Neural cell (in vitro differentiated cells): Measurements from ENCODE around the gene HMCES. TPM values are rescaled to one million over a fixed set of nuclear protein-coding genes. Genes with fewer than 3 reads are reported as not detected.

Experiments used
- H2AFZ ChIP-seq: fragments of 200-600, 300-800 bp; sonication (generic), shearing (Covaris generic); 2 replicates; pipeline ENCODE4 v1.6.0; 2014; ENCODE audit warnings: low read depth, mild to moderate bottlenecking, antibody characterized with exemption, low read length, moderate library complexity
- H3F3A ChIP-seq: fragments of 200-600 bp; shearing (Covaris generic); 2 replicates; pipeline ENCODE4 v1.6.1; 2016; ENCODE audit warnings: mild to moderate bottlenecking, moderate library complexity, mixed read lengths, antibody characterized with exemption, low read length; ENCODE audit not compliant: insufficient read depth, poor library complexity, severe bottlenecking
- H3K27ac ChIP-seq: fragments of 200-600, 300-800 bp; sonication (generic), shearing (Covaris generic); 2 replicates; pipeline ENCODE4 v1.5.1; 2014; ENCODE audit warnings: mild to moderate bottlenecking, low read length, moderate library complexity
- H3K27me3 ChIP-seq: fragments of 300-800, 200-600 bp; sonication (generic), shearing (Covaris generic); 2 replicates; pipeline ENCODE4 v1.6.0; 2014; ENCODE audit warnings: mild to moderate bottlenecking, low read depth, low read length, moderate library complexity; ENCODE audit not compliant: insufficient read depth
- H3K36me3 ChIP-seq: fragments of 300-800, 200-600 bp; sonication (generic), shearing (Covaris generic); 2 replicates; pipeline ENCODE4 v1.5.1; 2014; ENCODE audit warnings: mild to moderate bottlenecking, antibody characterized with exemption, low read length, moderate library complexity; ENCODE audit not compliant: insufficient read depth
- H3K4me2 ChIP-seq: fragments of 300-800, 200-600 bp; sonication (generic), shearing (Covaris generic); 2 replicates; pipeline ENCODE4 v1.6.0; 2014; ENCODE audit warnings: mild to moderate bottlenecking, low read length
- H3K4me3 ChIP-seq: fragments of 300-800, 200-600 bp; sonication (generic), shearing (Covaris generic); 2 replicates; pipeline ENCODE4 v1.5.1; 2014; ENCODE audit warnings: mild to moderate bottlenecking, low read length, moderate library complexity
- H3K79me2 ChIP-seq: fragments of 200-600 bp; shearing (Covaris generic); replicated peaks from 2 replicates; pipeline ENCODE4 v1.6.0; 2014; ENCODE audit warnings: mild to moderate bottlenecking, low read length, moderate library complexity; ENCODE audit not compliant: insufficient read depth
- H3K9ac ChIP-seq: fragments of 300-800, 200-600 bp; sonication (generic), shearing (Covaris generic); 2 replicates; pipeline ENCODE4 v1.6.1; 2016; ENCODE audit warnings: mild to moderate bottlenecking, low read length, mixed read lengths
- H3K9me2 ChIP-seq: fragments of 200-600 bp; shearing (Covaris generic); 2 replicates; pipeline ENCODE4 v1.6.1; 2016; ENCODE audit warnings: mild to moderate bottlenecking, low read length, mixed read lengths; ENCODE audit not compliant: insufficient read depth
- H3K9me3 ChIP-seq: fragments of 200-600, 300-800 bp; sonication (generic), shearing (Covaris generic); 2 replicates; pipeline ENCODE4 v1.6.1; 2016; ENCODE audit warnings: mild to moderate bottlenecking, mixed run types, low read length, moderate library complexity, mixed read lengths
- H4K20me1 ChIP-seq: fragments of 200-600 bp; shearing (Covaris generic); 2 replicates; pipeline ENCODE4 v1.6.1; 2016; ENCODE audit warnings: mild to moderate bottlenecking, mixed run types; ENCODE audit not compliant: insufficient read depth
- EP300 ChIP-seq: fragments of 450-650 bp; conservative IDR thresholded peaks from 2 replicates; pipeline ENCODE4 v1.6.1; 2014; ENCODE audit warnings: antibody characterized with exemption, mild to moderate bottlenecking, moderate library complexity; ENCODE audit not compliant: poor library complexity, severe bottlenecking
- EZH2 ChIP-seq: fragments of 200-600, 300-800 bp; shearing (Covaris generic), sonication (generic); IDR thresholded peaks from 2 replicates; pipeline ENCODE4 v1.6.1; 2014; ENCODE audit warnings: antibody characterized with exemption, low read length, borderline replicate concordance, mild to moderate bottlenecking; ENCODE audit not compliant: insufficient read depth, poor library complexity, severe bottlenecking
- MXI1 ChIP-seq: fragments of 450-650 bp; conservative IDR thresholded peaks from 2 replicates; pipeline ENCODE4 v1.6.1; 2014; ENCODE audit warnings: antibody characterized with exemption, mild to moderate bottlenecking; ENCODE audit not compliant: poor library complexity, severe bottlenecking
- POLR2AphosphoS5 ChIP-seq: IDR thresholded peaks from 2 replicates; pipeline ENCODE4 v1.6.1; 2012
- RAD21 ChIP-seq: fragments of 450-650 bp; conservative IDR thresholded peaks from 2 replicates; pipeline ENCODE4 v1.6.1; 2014; ENCODE audit warnings: antibody characterized with exemption, mild to moderate bottlenecking, moderate library complexity
- REST ChIP-seq: IDR thresholded peaks from 2 replicates; pipeline ENCODE4 v1.6.1; 2012; ENCODE audit warnings: borderline replicate concordance
- SMC3 ChIP-seq: fragments of 450-650 bp; conservative IDR thresholded peaks from 2 replicates; pipeline ENCODE4 v1.6.1; 2014; ENCODE audit warnings: antibody characterized with exemption, mild to moderate bottlenecking, moderate library complexity; ENCODE audit not compliant: poor library complexity
- TAF1 ChIP-seq: IDR thresholded peaks from 2 replicates; pipeline ENCODE4 v1.6.1; 2012; ENCODE audit warnings: low read depth
- polyA plus RNA-seq: library from polyadenylated mRNA; depleted of rRNA; stranded (reverse); fragments of >200 nt; gene quantifications from 2 replicates; pipeline ENCODE4 v1.2.3, GENCODE V29; 2014
- TF ChIP-seq, protein P1 (sequence below): fragments of 450-650 bp; IDR thresholded peaks from 2 replicates; pipeline ENCODE4 v1.5.1; 2014; ENCODE audit warnings: antibody characterized with exemption, mild to moderate bottlenecking, moderate library complexity; ENCODE audit not compliant: poor library complexity, severe bottlenecking

HMCES gene
- polyA plus RNA-seq, 1 donor from 2014 or later: 23.0 TPM

DNA sequence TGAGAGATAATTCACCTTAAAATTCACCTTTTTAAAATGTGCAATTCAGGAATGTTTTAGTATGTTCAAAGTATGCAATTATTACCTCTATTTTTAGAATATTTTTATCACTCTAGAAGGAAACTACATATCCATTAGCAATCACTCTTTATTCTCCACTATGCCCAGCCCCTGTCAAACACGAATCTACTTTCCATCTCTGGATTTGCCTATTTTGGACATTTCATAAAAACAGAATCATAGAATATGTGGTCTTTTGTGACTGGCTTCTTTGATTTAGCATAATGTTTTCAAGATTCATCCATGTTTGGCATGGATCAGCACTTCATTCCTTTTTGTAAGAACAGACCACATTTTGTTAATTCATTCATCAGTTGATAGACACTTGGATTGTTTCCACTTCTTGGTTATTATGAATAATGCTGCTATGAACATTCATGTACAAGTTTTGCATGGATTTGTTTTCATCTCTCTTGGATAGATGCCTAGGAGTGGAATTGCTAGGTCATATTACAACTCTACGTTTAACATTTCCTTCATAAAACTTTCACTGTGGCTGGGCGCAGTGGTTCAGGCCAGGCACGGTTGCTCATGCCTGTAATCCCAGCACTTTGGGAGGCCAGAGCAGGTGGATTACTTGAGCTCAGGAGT lies 12.7 kb downstream of the HMCES start:
- no peaks in the 10 kb centered on the region for H3K79me2 ChIP-seq
- no peak overlapping the region for H3K9ac ChIP-seq
- no peaks in the 10 kb centered on the region for H4K20me1 ChIP-seq
- no peak overlapping the region for H2AFZ ChIP-seq
- no peak overlapping the region for H3K27ac ChIP-seq
- H3F3A ChIP-seq: no peaks in the 10 kb centered on the region
- H3K4me2 ChIP-seq: no peak overlapping the region
- no peak overlapping the region for H3K4me3 ChIP-seq
- H3K9me3 ChIP-seq: no peaks in the 10 kb centered on the region
- H3K36me3 ChIP-seq: no peaks in the 10 kb centered on the region
- no peaks in the 10 kb centered on the region for H3K27me3 ChIP-seq
- TF ChIP-seq REST (no peak), EP300 (no peak)
- H3K9me2 ChIP-seq: no peaks in the 10 kb centered on the region

DNA sequence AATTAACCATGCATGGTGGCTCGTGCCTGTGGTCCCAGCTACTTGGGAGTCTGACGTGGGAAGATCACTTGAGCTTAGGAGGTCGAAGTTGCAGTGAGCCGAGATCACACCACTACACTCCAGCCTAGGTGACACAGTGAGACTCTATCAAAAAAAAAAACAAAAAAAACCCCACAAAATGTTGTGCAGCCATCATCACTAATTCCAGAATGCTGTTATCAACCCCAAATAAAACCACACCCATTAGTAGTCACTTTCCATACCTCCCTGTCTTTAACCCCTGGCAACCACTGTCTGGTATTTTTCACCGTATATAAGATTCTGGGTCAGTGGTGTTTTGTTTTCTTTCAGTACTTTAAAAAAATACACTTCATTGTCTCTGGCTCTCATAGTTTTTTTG lies 16.6 kb downstream of the HMCES start:
- Histone ChIP-seq H3K4me2 (no peak overlapping the region), H3K9me2 (no peaks in the 10 kb centered on the region), H3K27me3 (no peaks in the 10 kb centered on the region), H3K36me3 (no peaks in the 10 kb centered on the region), H2AFZ (no peak overlapping the region), H3K79me2 (no peaks in the 10 kb centered on the region), H3K27ac (no peak overlapping the region), H3K4me3 (no peak overlapping the region), H3K9me3 (no peaks in the 10 kb centered on the region), H3K9ac (no peak overlapping the region), H4K20me1 (no peaks in the 10 kb centered on the region), H3F3A (no peaks in the 10 kb centered on the region)
- TF ChIP-seq REST (no peak), RAD21 (no peak), EZH2 (no peak), EP300 (no peak), MXI1 (no peak), SMC3 (no peak), POLR2AphosphoS5 (no peak), TAF1 (no peak)
- TF ChIP-seq, protein P1, sequence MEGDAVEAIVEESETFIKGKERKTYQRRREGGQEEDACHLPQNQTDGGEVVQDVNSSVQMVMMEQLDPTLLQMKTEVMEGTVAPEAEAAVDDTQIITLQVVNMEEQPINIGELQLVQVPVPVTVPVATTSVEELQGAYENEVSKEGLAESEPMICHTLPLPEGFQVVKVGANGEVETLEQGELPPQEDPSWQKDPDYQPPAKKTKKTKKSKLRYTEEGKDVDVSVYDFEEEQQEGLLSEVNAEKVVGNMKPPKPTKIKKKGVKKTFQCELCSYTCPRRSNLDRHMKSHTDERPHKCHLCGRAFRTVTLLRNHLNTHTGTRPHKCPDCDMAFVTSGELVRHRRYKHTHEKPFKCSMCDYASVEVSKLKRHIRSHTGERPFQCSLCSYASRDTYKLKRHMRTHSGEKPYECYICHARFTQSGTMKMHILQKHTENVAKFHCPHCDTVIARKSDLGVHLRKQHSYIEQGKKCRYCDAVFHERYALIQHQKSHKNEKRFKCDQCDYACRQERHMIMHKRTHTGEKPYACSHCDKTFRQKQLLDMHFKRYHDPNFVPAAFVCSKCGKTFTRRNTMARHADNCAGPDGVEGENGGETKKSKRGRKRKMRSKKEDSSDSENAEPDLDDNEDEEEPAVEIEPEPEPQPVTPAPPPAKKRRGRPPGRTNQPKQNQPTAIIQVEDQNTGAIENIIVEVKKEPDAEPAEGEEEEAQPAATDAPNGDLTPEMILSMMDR: no peak
